ENCODE measurements around the gene TOMM20. TPM values are rescaled to one million over a fixed set of nuclear protein-coding genes. Genes with fewer than 3 reads are reported as not detected.

The TOMM20 gene
- total RNA-seq, 1 donor from 2014 or later, result 100 TPM

DNA sequence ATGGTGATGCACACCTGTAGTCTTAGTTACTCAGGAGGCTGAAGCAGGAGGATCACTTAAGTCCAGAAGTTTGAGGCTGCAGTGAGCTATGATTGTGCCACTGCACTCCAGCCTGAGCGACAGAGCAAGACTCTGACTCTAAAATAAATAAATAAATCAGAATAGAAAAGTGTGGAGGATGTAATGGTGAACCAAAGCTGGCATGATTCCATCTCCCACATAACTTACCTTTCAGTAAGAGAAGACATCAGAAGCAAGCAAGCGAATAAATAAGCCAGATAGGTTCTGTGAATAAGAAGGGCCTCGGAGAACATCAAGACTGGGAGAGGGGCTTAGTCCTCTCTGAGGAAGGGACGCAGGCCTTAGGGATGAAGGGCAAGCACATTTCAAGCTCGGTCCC lies 59.5 kb downstream of the TOMM20 start:
- Mint-ChIP-seq H3K27me3 (ENCODE audit: unreplicated experiment) (no peaks in the 10 kb centered on the region), H3K4me1 (ENCODE audit: unreplicated experiment) (peaks cover 35% of the 10 kb centered on the region), H3K36me3 (ENCODE audit: unreplicated experiment) (no peaks in the 10 kb centered on the region), H3K27ac (ENCODE audit: unreplicated experiment) (no peak overlapping the region), H3K4me3 (ENCODE audit: unreplicated experiment) (no peak overlapping the region), H3K9me3 (ENCODE audit: unreplicated experiment) (no peaks in the 10 kb centered on the region)
- DNase-seq (ENCODE audit: extremely low spot score, unreplicated experiment), result no peak
- TF ChIP-seq, protein P1, sequence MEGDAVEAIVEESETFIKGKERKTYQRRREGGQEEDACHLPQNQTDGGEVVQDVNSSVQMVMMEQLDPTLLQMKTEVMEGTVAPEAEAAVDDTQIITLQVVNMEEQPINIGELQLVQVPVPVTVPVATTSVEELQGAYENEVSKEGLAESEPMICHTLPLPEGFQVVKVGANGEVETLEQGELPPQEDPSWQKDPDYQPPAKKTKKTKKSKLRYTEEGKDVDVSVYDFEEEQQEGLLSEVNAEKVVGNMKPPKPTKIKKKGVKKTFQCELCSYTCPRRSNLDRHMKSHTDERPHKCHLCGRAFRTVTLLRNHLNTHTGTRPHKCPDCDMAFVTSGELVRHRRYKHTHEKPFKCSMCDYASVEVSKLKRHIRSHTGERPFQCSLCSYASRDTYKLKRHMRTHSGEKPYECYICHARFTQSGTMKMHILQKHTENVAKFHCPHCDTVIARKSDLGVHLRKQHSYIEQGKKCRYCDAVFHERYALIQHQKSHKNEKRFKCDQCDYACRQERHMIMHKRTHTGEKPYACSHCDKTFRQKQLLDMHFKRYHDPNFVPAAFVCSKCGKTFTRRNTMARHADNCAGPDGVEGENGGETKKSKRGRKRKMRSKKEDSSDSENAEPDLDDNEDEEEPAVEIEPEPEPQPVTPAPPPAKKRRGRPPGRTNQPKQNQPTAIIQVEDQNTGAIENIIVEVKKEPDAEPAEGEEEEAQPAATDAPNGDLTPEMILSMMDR (IDR thresholded peaks at IDR 0.05), result no peak

DNA sequence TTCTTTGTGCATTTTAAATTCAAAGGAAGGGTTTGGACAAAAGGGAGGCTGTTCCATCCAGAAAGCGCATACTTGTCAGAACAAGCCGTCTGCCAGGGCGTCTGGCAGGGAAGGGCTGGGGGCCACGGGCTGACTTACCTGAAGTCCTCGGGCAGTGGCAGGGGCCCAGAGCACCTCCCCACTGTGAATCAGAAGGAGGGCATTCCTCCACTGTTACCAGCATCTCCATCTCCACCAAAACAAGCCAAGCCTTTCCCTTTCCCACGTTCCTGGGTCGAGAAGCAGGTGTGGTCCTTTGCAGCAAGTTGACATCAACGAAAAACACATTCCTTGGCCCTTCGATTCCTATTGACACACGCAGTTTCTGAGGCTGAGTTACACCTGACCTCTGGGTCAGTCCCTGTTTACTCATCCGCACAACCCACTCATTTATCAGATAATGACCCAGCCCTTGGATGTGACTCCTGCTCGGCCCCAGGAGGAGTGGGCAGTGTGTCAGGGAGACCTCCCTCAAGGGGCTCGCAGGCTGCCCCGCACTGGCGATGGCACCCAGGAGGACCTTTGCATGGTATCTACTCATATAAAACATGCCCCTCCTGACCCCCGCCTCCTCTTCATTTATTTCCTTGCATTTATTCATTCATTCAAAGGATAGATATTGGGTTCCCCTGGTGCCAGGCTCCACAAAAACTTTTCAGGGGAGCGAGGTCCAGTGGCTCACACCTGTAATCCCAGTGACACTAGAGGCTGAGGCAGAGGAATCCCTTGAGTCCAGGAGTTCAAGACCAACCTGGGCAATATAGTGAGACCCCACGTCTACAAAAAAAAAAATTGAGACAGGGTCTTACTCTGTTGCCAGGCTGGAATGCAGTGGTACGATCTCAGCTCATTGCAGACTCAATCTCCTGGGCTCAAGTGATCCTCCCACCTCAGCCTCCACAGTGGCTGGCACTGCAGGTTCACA lies 60.2 kb downstream of the TOMM20 start:
- TF ChIP-seq, protein P1 (IDR thresholded peaks at IDR 0.05), result no peak
- H3K27ac Mint-ChIP-seq (ENCODE audit: unreplicated experiment), result peak overlapping the region; percentile 97
- no peaks in the 10 kb centered on the region for H3K27me3 Mint-ChIP-seq (ENCODE audit: unreplicated experiment)

DNA sequence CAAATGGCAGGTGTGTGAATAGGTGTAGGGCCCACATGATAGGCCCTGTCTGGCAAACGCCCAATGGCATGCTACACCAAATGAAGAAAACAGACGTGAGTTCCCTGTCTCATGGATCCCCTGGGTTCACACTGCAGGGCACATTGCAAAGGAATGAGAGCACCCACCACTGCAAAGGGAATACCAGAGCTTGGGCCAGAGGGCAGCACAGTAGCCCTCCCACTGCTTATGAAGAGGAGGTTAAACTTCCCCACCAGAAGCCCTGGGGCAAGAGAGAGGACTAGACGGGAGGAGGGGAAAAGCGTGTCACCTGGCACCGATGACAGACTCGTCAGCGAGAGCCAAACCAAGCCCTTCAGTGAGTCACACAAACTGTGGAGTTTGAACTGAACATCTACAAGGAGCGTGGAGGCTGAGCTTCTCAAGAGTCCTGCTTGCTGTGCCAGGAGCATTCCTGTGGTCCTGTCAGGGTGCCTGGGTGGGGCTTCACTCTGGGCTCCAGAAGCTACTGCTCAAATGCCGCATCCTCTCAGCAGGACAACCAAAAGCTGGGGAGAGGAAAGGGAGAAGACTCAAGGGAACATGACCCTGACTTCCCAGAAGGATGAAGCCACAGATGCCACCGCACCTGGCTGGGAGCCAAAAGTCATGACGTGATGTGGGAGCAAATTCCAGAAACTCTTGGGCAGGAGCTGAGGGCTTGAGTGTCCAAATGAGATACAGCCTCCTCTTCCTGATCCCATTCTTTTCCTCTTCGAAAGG lies 61.1 kb downstream of the TOMM20 start:
- TF ChIP-seq, protein P1 (IDR thresholded peaks at IDR 0.05), result no peak
- Mint-ChIP-seq H3K9me3 (ENCODE audit: unreplicated experiment) (no peaks in the 10 kb centered on the region), H3K4me1 (ENCODE audit: unreplicated experiment) (peaks cover 39% of the 10 kb centered on the region), H3K36me3 (ENCODE audit: unreplicated experiment) (no peaks in the 10 kb centered on the region), H3K27ac (ENCODE audit: unreplicated experiment) (peak overlapping the region; percentile 97), H3K4me3 (ENCODE audit: unreplicated experiment) (peak overlapping the region; percentile 0), H3K27me3 (ENCODE audit: unreplicated experiment) (no peaks in the 10 kb centered on the region)
- peak; percentile 94 for DNase-seq (ENCODE audit: extremely low spot score, unreplicated experiment)

More for the DNA sequence above, 60.2 kb downstream of the TOMM20 start:
- no peaks in the 10 kb centered on the region for H3K9me3 Mint-ChIP-seq (ENCODE audit: unreplicated experiment)
- H3K36me3 Mint-ChIP-seq (ENCODE audit: unreplicated experiment), result no peaks in the 10 kb centered on the region
- peaks cover 34% of the 10 kb centered on the region for H3K4me1 Mint-ChIP-seq (ENCODE audit: unreplicated experiment)
- DNase-seq (ENCODE audit: extremely low spot score, unreplicated experiment), result no peak
- H3K4me3 Mint-ChIP-seq (ENCODE audit: unreplicated experiment), result no peak overlapping the region

DNA sequence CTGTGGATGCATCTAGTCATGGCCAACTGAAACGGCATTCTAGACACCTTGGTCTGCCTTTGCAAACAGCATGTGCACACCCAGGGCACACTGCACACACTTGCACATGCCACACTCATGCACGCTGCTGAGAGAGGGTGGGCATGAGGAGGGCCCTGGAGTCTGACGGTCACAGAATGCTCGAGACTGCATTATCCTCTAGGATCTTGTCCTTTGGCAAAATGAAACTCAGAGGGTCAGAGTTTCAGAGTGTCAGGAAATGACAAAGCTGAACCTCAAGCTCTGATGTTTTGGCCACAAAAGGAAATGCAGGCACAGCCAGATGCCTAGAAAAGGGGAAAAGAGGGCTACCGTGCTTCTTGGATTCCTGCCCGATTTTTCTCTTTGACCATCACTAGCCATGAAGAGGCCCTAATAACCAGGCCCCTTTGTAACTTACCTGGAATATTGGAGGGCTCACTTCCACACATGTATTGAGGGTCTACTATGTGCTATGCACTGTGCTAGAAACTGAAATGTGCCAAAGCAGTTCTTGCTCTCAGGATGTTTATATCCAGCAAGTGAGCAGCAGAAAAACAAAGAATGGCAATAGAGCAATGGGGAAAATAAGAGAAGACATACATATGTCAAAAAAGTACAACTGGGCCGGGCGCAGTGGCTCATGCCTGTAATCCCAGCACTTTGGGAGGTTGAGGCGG lies 65.4 kb downstream of the TOMM20 start:
- no peaks in the 10 kb centered on the region for H3K36me3 Mint-ChIP-seq (ENCODE audit: unreplicated experiment)
- H3K4me1 Mint-ChIP-seq (ENCODE audit: unreplicated experiment), result peaks cover 24% of the 10 kb centered on the region
- no peak overlapping the region for H3K4me3 Mint-ChIP-seq (ENCODE audit: unreplicated experiment)
- H3K9me3 Mint-ChIP-seq (ENCODE audit: unreplicated experiment), result no peaks in the 10 kb centered on the region
- no peak for DNase-seq (ENCODE audit: extremely low spot score, unreplicated experiment)
- no peak overlapping the region for H3K27ac Mint-ChIP-seq (ENCODE audit: unreplicated experiment)
- no peaks in the 10 kb centered on the region for H3K27me3 Mint-ChIP-seq (ENCODE audit: unreplicated experiment)
- TF ChIP-seq, protein P1 (IDR thresholded peaks at IDR 0.05), result no peak
